ENCODE data around the gene SLC4A2. TPM values are rescaled to one million over a fixed set of nuclear protein-coding genes. Genes with fewer than 3 reads are reported as not detected.

SLC4A2 gene
- total RNA-seq, 1 experiment from 2014 or later: 164 TPM

GRCh38 chr7:151107882-151108281, 48.5 kb downstream of the SLC4A2 start:
- ChIA-PET CTCF (interaction anchor here (1.3 to 9.9 kb wide), 8 partner anchors 16 to 143 kb away, joined by 3 to 118 read pairs (median 4); partner anchors contain the start of gene ABCB8), POLR2A (interaction anchor here (0.6 kb wide), 1 partner anchor 54 kb away, joined by 9 read pairs; no protein-coding TSS in a partner anchor)
- H3K4me3 Mint-ChIP-seq: no peak overlapping the region
- H3K27ac Mint-ChIP-seq: no peak overlapping the region
- no peaks in the 10 kb centered on the region; the same call in 1 of the 2 replicates for H3K36me3 Mint-ChIP-seq
- TF ChIP-seq ZNF671 (CRISPR knock-in tag; IDR thresholded peaks at IDR 0.05) (no peak), ZNF281 (CRISPR knock-in tag; IDR thresholded peaks at IDR 0.05) (no peak), NFE2L1 (CRISPR knock-in tag; IDR thresholded peaks at IDR 0.05) (no peak), MXD4 (CRISPR knock-in tag; IDR thresholded peaks at IDR 0.05; ENCODE audit: borderline replicate concordance) (no peak), RORB (CRISPR knock-in tag; IDR thresholded peaks at IDR 0.05) (no peak), TEAD4 (CRISPR knock-in tag; IDR thresholded peaks at IDR 0.05) (no peak), SMAD4 (CRISPR knock-in tag; IDR thresholded peaks at IDR 0.05) (no peak), ZNF396 (CRISPR knock-in tag; IDR thresholded peaks at IDR 0.05; ENCODE audit: borderline replicate concordance) (no peak), TCF7 (CRISPR knock-in tag; IDR thresholded peaks at IDR 0.05; ENCODE audit: low read depth) (no peak), FOXP4 (CRISPR knock-in tag; IDR thresholded peaks at IDR 0.05) (no peak)
- DNase-seq (ENCODE audit: low spot score): no peak
- H3K4me1 Mint-ChIP-seq: peaks cover 41% of the 10 kb centered on the region
- H3K27me3 Mint-ChIP-seq (ENCODE audit: low read depth): no peaks in the 10 kb centered on the region
- no peak for ATAC-seq
- no peaks in the 10 kb centered on the region for H3K9me3 Mint-ChIP-seq

GRCh38 chr7:151109094-151110048, 50.0 kb downstream of the SLC4A2 start:
- Mint-ChIP-seq H3K4me3 (no peak overlapping the region), H3K27ac (0 out of 2 replicates have a peak overlapping the region, but pooled peaks have one; percentile 43), H3K27me3 (ENCODE audit: low read depth) (peaks cover 4% of the 10 kb centered on the region; the same call in 1 of the 2 replicates), H3K9me3 (no peaks in the 10 kb centered on the region), H3K4me1 (peaks cover 40% of the 10 kb centered on the region), H3K36me3 (no peaks in the 10 kb centered on the region; the same call in 1 of the 2 replicates)
- ChIA-PET POLR2A (interaction anchor here (0.9 to 1.6 kb wide), 2 partner anchors 20 to 24 kb away, joined by 3 to 4 read pairs; no protein-coding TSS in a partner anchor), CTCF (interaction anchor here (1.2 to 9.9 kb wide), 15 partner anchors 16 to 211 kb away, joined by 3 to 118 read pairs (median 7); partner anchors contain the start of genes ABCB8 and FASTK)
- peak; percentile 8; the same call in 1 of the 2 replicates for ATAC-seq
- peak; percentile 38 for DNase-seq (ENCODE audit: low spot score)
- TF ChIP-seq ARID4B (CRISPR knock-in tag; IDR thresholded peaks at IDR 0.05; ENCODE audit: borderline replicate concordance) (no peak), CDX4 (CRISPR knock-in tag; IDR thresholded peaks at IDR 0.05; ENCODE audit: borderline replicate concordance) (no peak), E2F5 (CRISPR knock-in tag; IDR thresholded peaks at IDR 0.05) (no peak), PRRX2 (CRISPR knock-in tag; IDR thresholded peaks at IDR 0.05) (no peak), ZNF232 (CRISPR knock-in tag; IDR thresholded peaks at IDR 0.05) (no peak), NFYB (CRISPR knock-in tag; conservative IDR thresholded peaks at IDR 0.05; ENCODE audit: low read depth) (no peak), NR2C2 (CRISPR knock-in tag; IDR thresholded peaks at IDR 0.05) (no peak), ZNF219 (CRISPR knock-in tag; IDR thresholded peaks at IDR 0.05; ENCODE audit: borderline replicate concordance) (no peak), KAT7 (CRISPR knock-in tag; IDR thresholded peaks at IDR 0.05; ENCODE audit: borderline replicate concordance) (no peak), SP1 (CRISPR knock-in tag; conservative IDR thresholded peaks at IDR 0.05) (no peak), ATF6 (CRISPR knock-in tag; IDR thresholded peaks at IDR 0.05) (no peak)
